Thyroid gland (tissue), 4 donors: ENCODE results near the gene CEP55.

Experiments used
- CTCF ChIP-seq, 6 experiments: fragments of 200-600 bp in 3 of 6; fragments of 450-650 bp in 3 of 6; sonication (generic) in 3 of 6; IDR thresholded peaks; one replicate each; pipeline ENCODE4 v1.5.1; 2016 to 2019; ENCODE audit warnings: antibody characterized with exemption in 6 of 6, mild to moderate bottlenecking in 2 of 6, inconsistent platforms in 1 of 6, moderate library complexity in 1 of 6
- POLR2A ChIP-seq, 2 donors: fragments of 450-650 bp; IDR thresholded peaks; one replicate each; pipeline ENCODE4 v1.6.1; 2017; ENCODE audit warnings: antibody characterized with exemption in 2 of 2, mild to moderate bottlenecking in 2 of 2, moderate library complexity in 1 of 2

DNA sequence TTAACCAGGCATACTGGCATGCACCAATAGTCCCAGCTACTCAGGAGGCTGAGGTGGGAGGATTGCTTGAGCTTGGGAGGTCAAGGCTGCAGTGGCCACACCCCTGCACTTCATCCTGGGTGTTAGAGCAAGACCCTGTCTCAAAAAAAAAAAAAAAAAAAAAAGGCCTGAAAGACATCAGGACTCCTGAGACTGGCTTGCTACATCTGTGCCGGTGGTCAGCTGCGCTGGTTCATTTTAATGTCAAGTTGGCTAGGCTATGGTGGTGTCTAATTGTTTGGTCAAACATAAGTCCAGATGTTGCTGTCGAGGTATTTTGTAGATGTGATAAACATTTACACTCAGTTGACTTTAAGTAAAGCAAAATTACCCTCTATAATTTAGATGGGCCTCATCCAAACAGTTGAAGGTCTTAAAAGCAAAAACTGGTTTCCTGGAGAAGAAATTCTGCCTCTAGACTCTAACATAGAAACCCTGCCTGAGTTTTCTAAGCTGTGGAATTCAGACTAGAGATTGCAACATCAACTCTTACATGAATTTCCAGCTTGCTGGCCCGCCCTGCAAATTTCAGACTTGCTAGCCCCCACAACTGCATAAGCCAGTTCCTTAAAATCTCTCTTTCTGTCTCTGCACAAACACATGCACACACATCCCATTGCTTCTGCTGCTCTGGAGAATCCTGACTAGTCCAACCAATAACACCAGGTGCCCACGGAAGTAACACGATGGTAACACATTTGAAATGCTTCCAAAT lies 32.5 kb upstream of the CEP55 start:
- TF ChIP-seq CTCF (IDR thresholded peaks at IDR 0.05) (no peak), POLR2A (IDR thresholded peaks at IDR 0.05) (no peak)
